GM23338 (cell line): ENCODE data around the gene RAB32. TPM values are rescaled to one million over a fixed set of nuclear protein-coding genes. Genes with fewer than 3 reads are reported as not detected.

Experiments
- ATAC-seq: fragments of 200-7000 bp; cut with Tn5 transposase; 3 replicates; pipeline ENCODE4 v1.9.1; 2020
- DNase-seq: peaks from one replicate; pipeline ENCODE4 v3.0.0-alpha.2; 2015; ENCODE audit warnings: low spot score
- H2AFZ ChIP-seq: fragments of 200-600 bp; sonication (generic); 2 replicates; pipeline ENCODE4 v1.8.0; 2016; ENCODE audit warnings: antibody characterized with exemption, mild to moderate bottlenecking, moderate library complexity
- H3F3A ChIP-seq: fragments of 200-600 bp; sonication (generic); replicated peaks from 2 replicates; pipeline ENCODE4 v1.8.0; 2017; ENCODE audit warnings: antibody characterized with exemption, mixed run types, low read depth
- H3K27ac ChIP-seq: fragments of 200-600 bp; sonication (generic); 2 replicates; pipeline ENCODE4 v1.6.1; 2016; ENCODE audit warnings: low read depth
- H3K27me3 ChIP-seq: fragments of 200-600 bp; sonication (generic); 2 replicates; pipeline ENCODE4 v1.8.0; 2016; ENCODE audit warnings: mild to moderate bottlenecking, mixed run types, moderate library complexity; ENCODE audit not compliant: insufficient read depth
- H3K36me3 ChIP-seq: fragments of 200-600 bp; sonication (generic); 2 replicates; pipeline ENCODE4 v1.8.0; 2016; ENCODE audit warnings: mild to moderate bottlenecking; ENCODE audit not compliant: insufficient read depth
- H3K4me1 ChIP-seq: fragments of 200-600 bp; sonication (generic); 2 replicates; pipeline ENCODE4 v1.8.0; 2016; ENCODE audit warnings: mild to moderate bottlenecking, moderate library complexity; ENCODE audit not compliant: insufficient read depth
- H3K4me2 ChIP-seq: fragments of 200-600 bp; sonication (generic); 2 replicates; pipeline ENCODE4 v1.7.1; 2017; ENCODE audit warnings: mixed run types
- H3K4me3 ChIP-seq: fragments of 200-600 bp; sonication (generic); 2 replicates; pipeline ENCODE4 v1.6.1; 2016; ENCODE audit warnings: mixed run types
- H3K79me2 ChIP-seq: fragments of 200-600 bp; sonication (generic); replicated peaks from 2 replicates; pipeline ENCODE4 v1.8.0; 2017; ENCODE audit warnings: mild to moderate bottlenecking; ENCODE audit not compliant: insufficient read depth
- H3K9me2 ChIP-seq: fragments of 200-600 bp; sonication (generic); 2 replicates; pipeline ENCODE4 v1.8.0; 2017; ENCODE audit not compliant: insufficient read depth
- H4K20me1 ChIP-seq: fragments of 200-600 bp; sonication (generic); replicated peaks from 2 replicates; pipeline ENCODE4 v1.8.0; 2017; ENCODE audit warnings: mild to moderate bottlenecking; ENCODE audit not compliant: insufficient read depth
- H3K27ac Mint-ChIP-seq: 2 replicates; pipeline ENCODE4 v1.8.0; 2020; ENCODE audit warnings: inconsistent platforms, mild to moderate bottlenecking, moderate library complexity, mixed read lengths
- H3K27me3 Mint-ChIP-seq: 3 replicates; pipeline ENCODE4 v1.8.0; 2022; ENCODE audit warnings: low read depth, mild to moderate bottlenecking, moderate library complexity, mixed read lengths, inconsistent platforms; ENCODE audit not compliant: insufficient read depth, poor library complexity
- H3K36me3 Mint-ChIP-seq: 3 replicates; pipeline ENCODE4 v1.8.0; 2021; ENCODE audit warnings: low read depth, mild to moderate bottlenecking, inconsistent platforms, moderate library complexity, mixed read lengths
- H3K4me1 Mint-ChIP-seq: 3 replicates; pipeline ENCODE4 v1.8.0; 2020; ENCODE audit warnings: mild to moderate bottlenecking, inconsistent platforms, mixed read lengths
- H3K4me3 Mint-ChIP-seq: 3 replicates; pipeline ENCODE4 v1.8.0; 2021; ENCODE audit warnings: moderate library complexity, mild to moderate bottlenecking, inconsistent platforms, mixed read lengths
- H3K9me3 Mint-ChIP-seq: 3 replicates; pipeline ENCODE4 v1.8.0; 2020; ENCODE audit warnings: moderate library complexity, mild to moderate bottlenecking, inconsistent platforms, mixed read lengths
- CREB1 ChIP-seq: fragments of 250-450 bp; sonication (Bioruptor Pico); IDR thresholded peaks from 2 replicates; pipeline ENCODE4 v1.5.0; 2020; ENCODE audit warnings: low read depth, mild to moderate bottlenecking, moderate library complexity
- EZH2phosphoT487 ChIP-seq: fragments of 200-600 bp; sonication (generic); IDR thresholded peaks from one replicate; pipeline ENCODE4 v1.8.1; 2018; ENCODE audit warnings: antibody characterized with exemption; ENCODE audit not compliant: unreplicated experiment
- JUNB ChIP-seq: IDR thresholded peaks from one replicate; pipeline ENCODE4 v1.6.1; 2016; ENCODE audit warnings: antibody characterized with exemption; ENCODE audit not compliant: unreplicated experiment
- NANOG ChIP-seq: IDR thresholded peaks from 2 replicates; pipeline ENCODE4 v1.6.1; 2016; ENCODE audit warnings: antibody characterized with exemption, borderline replicate concordance
- ZNF114 ChIP-seq: fragments of 250-450 bp; sonication (Bioruptor Pico); IDR thresholded peaks from 2 replicates; pipeline ENCODE4 v1.5.0; 2020; ENCODE audit warnings: mild to moderate bottlenecking, moderate library complexity
- ZNF331 ChIP-seq: fragments of 250-450 bp; sonication (Bioruptor Pico); IDR thresholded peaks from 2 replicates; pipeline ENCODE4 v1.5.0; 2020; ENCODE audit warnings: low read depth, mild to moderate bottlenecking, moderate library complexity
- polyA plus RNA-seq: library from polyadenylated mRNA; unstranded; fragments of >200 nt; fragmentation: Nextera tagmentation; extraction: Ambion mirVana; gene quantifications from 2 replicates; pipeline ENCODE4 v1.2.1, GENCODE V29; 2016
- total RNA-seq: library from RNA; depleted of rRNA; stranded (reverse); fragments of >200 nt; shearing (Covaris generic); gene quantifications from 2 replicates; pipeline ENCODE4 v1.2.3, GENCODE V29; 2014
- TF ChIP-seq, protein P1 (sequence below), 2 experiments: fragments of 200-600 bp in 1 of 2; sonication (generic) in 1 of 2; conservative IDR thresholded peaks; 2 replicates each; pipeline versions ENCODE4 v1.5.1 to v1.6.1; 2016 to 2017; ENCODE audit warnings: antibody characterized with exemption in 2 of 2, low read depth in 2 of 2, mild to moderate bottlenecking in 2 of 2, moderate library complexity in 1 of 2
- TF ChIP-seq, protein P2 (sequence below): IDR thresholded peaks from 2 replicates; pipeline ENCODE4 v1.6.1; 2016; ENCODE audit warnings: antibody characterized with exemption
- TF ChIP-seq, protein P3 (sequence below): IDR thresholded peaks from one replicate; pipeline ENCODE4 v1.6.1; 2018; ENCODE audit warnings: antibody characterized with exemption; ENCODE audit not compliant: unreplicated experiment

The RAB32 gene
- total and polyA plus RNA-seq, 2 experiments from 2014 or later: 5.7 to 10.4 TPM

DNA sequence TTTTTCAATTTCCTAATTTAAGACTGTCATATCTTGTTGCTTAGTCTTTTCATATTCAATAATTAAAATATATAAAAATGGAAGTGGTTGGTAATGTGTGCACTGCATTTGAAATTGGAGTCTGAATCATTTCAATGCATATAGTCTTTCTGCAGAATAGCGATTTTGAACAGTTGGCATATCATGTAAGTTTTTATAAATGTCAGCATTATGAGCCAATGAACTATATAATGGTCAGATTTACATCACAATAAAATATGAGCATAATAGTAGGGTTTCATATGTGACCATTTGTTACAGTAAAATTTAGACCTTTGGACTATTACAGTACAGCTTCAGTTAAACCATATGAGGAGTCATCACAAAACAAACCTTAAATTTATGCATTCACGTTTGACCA, 4.3 kb downstream of the RAB32 start:
- Histone ChIP-seq H3K4me2 (no peak overlapping the region), H3K4me3 (no peak overlapping the region), H3K9me2 (no peaks in the 10 kb centered on the region), H4K20me1 (no peaks in the 10 kb centered on the region), H3K4me1 (peaks cover 20% of the 10 kb centered on the region), H3K27ac (no peak overlapping the region), H3K79me2 (peaks cover 9% of the 10 kb centered on the region; the same call in 1 of the 2 replicates), H3F3A (no peaks in the 10 kb centered on the region), H3K27me3 (no peaks in the 10 kb centered on the region), H3K36me3 (0 out of 2 replicates have a peak, but pooled peaks cover 5% of the 10 kb centered on the region), H2AFZ (no peak overlapping the region)
- TF ChIP-seq NANOG (no peak), ZNF114 (CRISPR knock-in tag) (no peak), JUNB (no peak)
- TF ChIP-seq, protein P1, sequence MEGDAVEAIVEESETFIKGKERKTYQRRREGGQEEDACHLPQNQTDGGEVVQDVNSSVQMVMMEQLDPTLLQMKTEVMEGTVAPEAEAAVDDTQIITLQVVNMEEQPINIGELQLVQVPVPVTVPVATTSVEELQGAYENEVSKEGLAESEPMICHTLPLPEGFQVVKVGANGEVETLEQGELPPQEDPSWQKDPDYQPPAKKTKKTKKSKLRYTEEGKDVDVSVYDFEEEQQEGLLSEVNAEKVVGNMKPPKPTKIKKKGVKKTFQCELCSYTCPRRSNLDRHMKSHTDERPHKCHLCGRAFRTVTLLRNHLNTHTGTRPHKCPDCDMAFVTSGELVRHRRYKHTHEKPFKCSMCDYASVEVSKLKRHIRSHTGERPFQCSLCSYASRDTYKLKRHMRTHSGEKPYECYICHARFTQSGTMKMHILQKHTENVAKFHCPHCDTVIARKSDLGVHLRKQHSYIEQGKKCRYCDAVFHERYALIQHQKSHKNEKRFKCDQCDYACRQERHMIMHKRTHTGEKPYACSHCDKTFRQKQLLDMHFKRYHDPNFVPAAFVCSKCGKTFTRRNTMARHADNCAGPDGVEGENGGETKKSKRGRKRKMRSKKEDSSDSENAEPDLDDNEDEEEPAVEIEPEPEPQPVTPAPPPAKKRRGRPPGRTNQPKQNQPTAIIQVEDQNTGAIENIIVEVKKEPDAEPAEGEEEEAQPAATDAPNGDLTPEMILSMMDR (conservative IDR thresholded peaks at IDR 0.05; ENCODE audit: low read depth in 2 of 2): no peak
- TF ChIP-seq, protein P2, sequence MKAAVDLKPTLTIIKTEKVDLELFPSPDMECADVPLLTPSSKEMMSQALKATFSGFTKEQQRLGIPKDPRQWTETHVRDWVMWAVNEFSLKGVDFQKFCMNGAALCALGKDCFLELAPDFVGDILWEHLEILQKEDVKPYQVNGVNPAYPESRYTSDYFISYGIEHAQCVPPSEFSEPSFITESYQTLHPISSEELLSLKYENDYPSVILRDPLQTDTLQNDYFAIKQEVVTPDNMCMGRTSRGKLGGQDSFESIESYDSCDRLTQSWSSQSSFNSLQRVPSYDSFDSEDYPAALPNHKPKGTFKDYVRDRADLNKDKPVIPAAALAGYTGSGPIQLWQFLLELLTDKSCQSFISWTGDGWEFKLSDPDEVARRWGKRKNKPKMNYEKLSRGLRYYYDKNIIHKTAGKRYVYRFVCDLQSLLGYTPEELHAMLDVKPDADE: no peak
- DNase-seq: no peak
- Mint-ChIP-seq H3K36me3 (peaks cover 7% of the 10 kb centered on the region; the same call in 2 of the 3 replicates), H3K27me3 (no peaks in the 10 kb centered on the region), H3K9me3 (no peaks in the 10 kb centered on the region), H3K27ac (no peak overlapping the region), H3K4me3 (no peak overlapping the region), H3K4me1 (peaks cover 12% of the 10 kb centered on the region; the same call in 2 of the 3 replicates)
- ATAC-seq: no peak

DNA sequence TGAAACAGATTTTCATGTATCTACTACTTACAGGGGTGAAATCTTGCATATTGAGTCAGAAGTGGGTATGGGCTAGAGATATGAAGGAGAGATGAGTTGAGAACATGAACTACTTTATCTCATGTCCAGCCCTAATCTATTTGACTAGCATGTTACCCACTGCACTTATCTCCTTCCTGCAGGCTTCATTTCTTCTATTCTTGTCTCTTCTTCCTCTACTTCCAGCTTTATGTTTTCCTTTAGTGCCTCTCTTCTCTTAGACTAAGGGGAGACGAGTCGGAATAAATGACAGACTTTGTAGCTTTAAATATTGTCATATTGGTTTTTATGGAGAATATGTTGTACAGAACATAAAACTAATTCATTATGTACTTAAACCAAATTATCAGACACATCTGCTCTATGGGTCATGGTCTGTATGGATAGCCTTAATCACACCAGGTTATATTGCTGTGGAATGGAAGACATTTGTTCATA, 5.3 kb downstream of the RAB32 start:
- H3K9me2 ChIP-seq: no peaks in the 10 kb centered on the region
- no peaks in the 10 kb centered on the region for H3K27me3 Mint-ChIP-seq
- no peak overlapping the region for H3K4me3 ChIP-seq
- H4K20me1 ChIP-seq: no peaks in the 10 kb centered on the region
- H3K27ac ChIP-seq: no peak overlapping the region
- H3F3A ChIP-seq: no peaks in the 10 kb centered on the region
- H2AFZ ChIP-seq: no peak overlapping the region
- 0 out of 2 replicates have a peak, but pooled peaks cover 5% of the 10 kb centered on the region for H3K36me3 ChIP-seq
- ATAC-seq (no peak), DNase-seq (no peak)
- H3K9me3 Mint-ChIP-seq: no peaks in the 10 kb centered on the region
- H3K4me2 ChIP-seq: no peak overlapping the region
- peaks cover 7% of the 10 kb centered on the region; the same call in 2 of the 3 replicates for H3K36me3 Mint-ChIP-seq
- peaks cover 12% of the 10 kb centered on the region; the same call in 2 of the 3 replicates for H3K4me1 Mint-ChIP-seq
- H3K27me3 ChIP-seq: no peaks in the 10 kb centered on the region
- H3K4me3 Mint-ChIP-seq: no peak overlapping the region
- H3K27ac Mint-ChIP-seq: no peak overlapping the region
- peaks cover 9% of the 10 kb centered on the region; the same call in 1 of the 2 replicates for H3K79me2 ChIP-seq
- peaks cover 19% of the 10 kb centered on the region for H3K4me1 ChIP-seq
- TF ChIP-seq ZNF331 (CRISPR knock-in tag): no peak
- no peak for TF ChIP-seq EZH2phosphoT487
- TF ChIP-seq, protein P3, sequence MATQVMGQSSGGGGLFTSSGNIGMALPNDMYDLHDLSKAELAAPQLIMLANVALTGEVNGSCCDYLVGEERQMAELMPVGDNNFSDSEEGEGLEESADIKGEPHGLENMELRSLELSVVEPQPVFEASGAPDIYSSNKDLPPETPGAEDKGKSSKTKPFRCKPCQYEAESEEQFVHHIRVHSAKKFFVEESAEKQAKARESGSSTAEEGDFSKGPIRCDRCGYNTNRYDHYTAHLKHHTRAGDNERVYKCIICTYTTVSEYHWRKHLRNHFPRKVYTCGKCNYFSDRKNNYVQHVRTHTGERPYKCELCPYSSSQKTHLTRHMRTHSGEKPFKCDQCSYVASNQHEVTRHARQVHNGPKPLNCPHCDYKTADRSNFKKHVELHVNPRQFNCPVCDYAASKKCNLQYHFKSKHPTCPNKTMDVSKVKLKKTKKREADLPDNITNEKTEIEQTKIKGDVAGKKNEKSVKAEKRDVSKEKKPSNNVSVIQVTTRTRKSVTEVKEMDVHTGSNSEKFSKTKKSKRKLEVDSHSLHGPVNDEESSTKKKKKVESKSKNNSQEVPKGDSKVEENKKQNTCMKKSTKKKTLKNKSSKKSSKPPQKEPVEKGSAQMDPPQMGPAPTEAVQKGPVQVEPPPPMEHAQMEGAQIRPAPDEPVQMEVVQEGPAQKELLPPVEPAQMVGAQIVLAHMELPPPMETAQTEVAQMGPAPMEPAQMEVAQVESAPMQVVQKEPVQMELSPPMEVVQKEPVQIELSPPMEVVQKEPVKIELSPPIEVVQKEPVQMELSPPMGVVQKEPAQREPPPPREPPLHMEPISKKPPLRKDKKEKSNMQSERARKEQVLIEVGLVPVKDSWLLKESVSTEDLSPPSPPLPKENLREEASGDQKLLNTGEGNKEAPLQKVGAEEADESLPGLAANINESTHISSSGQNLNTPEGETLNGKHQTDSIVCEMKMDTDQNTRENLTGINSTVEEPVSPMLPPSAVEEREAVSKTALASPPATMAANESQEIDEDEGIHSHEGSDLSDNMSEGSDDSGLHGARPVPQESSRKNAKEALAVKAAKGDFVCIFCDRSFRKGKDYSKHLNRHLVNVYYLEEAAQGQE: no peak
- no peak for TF ChIP-seq CREB1 (CRISPR knock-in tag)
- TF ChIP-seq, protein P2: no peak
- TF ChIP-seq NANOG: no peak
